Testis (tissue), 2 donors: ENCODE data around the gene TVP23C.
"Not testable (repeated sequence)": the region's sequence is repeated elsewhere in the genome, so short reads cannot be mapped to it uniquely, and the experiment has no call there.

Source experiments
- POLR2A ChIP-seq: fragments of 450-650 bp; IDR thresholded peaks from one replicate; pipeline ENCODE4 v1.6.1; 2017; ENCODE audit warnings: antibody characterized with exemption, mild to moderate bottlenecking, moderate library complexity
- TF ChIP-seq, protein P1 (sequence below), 3 experiments: fragments of 450-650 bp in 2 of 3; fragments of 200-600 bp in 1 of 3; sonication (generic) in 1 of 3; IDR thresholded peaks; one replicate each; pipeline ENCODE4 v1.5.1; 2016 to 2019; ENCODE audit warnings: antibody characterized with exemption in 3 of 3, mild to moderate bottlenecking in 2 of 3, moderate library complexity in 1 of 3

DNA sequence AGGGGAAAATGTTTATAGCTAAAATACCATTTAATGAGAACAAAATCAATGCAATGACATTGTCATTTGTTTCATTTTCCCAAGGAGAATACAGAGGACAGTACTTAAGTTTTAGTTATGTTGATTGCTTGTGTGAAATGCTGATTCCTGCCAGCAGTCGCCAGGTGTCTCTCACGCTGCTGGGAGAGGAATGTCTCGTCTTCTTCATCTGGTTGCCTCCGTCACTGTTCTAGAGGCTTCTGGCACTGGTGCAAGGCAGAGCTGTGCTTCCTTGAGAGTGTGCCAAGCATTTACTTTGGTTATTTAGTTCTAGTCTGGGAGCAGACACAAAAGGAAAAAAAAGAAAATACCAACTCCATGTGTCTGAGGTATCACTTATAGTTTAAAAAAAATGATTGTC, 10.6 kb upstream of the TVP23C start:
- TF ChIP-seq, protein P1, sequence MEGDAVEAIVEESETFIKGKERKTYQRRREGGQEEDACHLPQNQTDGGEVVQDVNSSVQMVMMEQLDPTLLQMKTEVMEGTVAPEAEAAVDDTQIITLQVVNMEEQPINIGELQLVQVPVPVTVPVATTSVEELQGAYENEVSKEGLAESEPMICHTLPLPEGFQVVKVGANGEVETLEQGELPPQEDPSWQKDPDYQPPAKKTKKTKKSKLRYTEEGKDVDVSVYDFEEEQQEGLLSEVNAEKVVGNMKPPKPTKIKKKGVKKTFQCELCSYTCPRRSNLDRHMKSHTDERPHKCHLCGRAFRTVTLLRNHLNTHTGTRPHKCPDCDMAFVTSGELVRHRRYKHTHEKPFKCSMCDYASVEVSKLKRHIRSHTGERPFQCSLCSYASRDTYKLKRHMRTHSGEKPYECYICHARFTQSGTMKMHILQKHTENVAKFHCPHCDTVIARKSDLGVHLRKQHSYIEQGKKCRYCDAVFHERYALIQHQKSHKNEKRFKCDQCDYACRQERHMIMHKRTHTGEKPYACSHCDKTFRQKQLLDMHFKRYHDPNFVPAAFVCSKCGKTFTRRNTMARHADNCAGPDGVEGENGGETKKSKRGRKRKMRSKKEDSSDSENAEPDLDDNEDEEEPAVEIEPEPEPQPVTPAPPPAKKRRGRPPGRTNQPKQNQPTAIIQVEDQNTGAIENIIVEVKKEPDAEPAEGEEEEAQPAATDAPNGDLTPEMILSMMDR (IDR thresholded peaks at IDR 0.05): not testable (repeated sequence)
- not testable (repeated sequence) for TF ChIP-seq POLR2A
